DMS114 treated with DMSO at 0.1 percent for 48 hours (cell line): ENCODE results near the gene VCAN.
A peak's percentile ranks its signal among the peaks of the same experiment; 100 is the strongest.

Experiments
- DNase-seq: peaks from one replicate; lab custom pipeline; 2025; ENCODE audit not compliant: unreplicated experiment; lab: John Stamatoyannopoulos, UW

VCAN gene

DNA sequence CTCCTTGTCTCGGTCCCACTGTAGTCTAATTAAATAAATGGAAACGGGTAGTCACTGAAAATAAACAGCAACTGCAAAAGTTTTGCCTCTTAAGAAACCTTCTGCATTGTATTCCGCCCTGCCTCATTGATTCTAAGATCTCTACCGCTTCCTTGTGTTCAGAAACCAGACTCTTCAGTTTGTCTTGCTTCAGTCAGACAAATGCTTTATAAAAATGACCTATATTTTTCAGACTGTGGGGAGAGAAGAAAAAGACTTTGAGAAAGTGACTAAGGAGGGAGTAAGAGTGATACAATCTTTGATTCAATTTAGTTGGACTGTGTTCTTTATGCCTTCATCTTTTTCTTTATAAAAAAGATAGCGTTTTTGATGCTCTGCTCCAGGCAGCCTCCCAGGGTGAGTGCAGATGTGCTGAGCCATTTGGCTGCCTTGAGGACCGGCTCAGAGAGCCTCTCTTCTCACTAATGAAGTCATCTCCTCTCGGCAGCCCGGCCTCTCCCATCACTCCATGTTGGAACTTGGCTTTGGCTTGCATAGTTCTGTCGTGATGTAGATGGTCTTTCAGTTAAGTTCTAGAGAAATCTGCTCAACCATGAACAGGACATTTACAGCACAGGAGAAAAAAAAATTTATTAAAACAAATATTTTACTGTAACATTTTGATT is 4.0 kb upstream of the VCAN start:
- DNase-seq: no peak

GRCh38 chr5:83469075-83469474 is 2.5 kb upstream of the VCAN start:
- no peak for DNase-seq

GRCh38 chr5:83470526-83471404 is 779 bp upstream of the VCAN start:
- DNase-seq: no peak

GRCh38 chr5:83472213-83472507 is 616 bp downstream of the VCAN start:
- DNase-seq: no peak

- peak; percentile 8 for DNase-seq
Observed at GRCh38 chr5:83472508-83473345, 1.2 kb downstream of the VCAN start.

GRCh38 chr5:83473346-83474160 is 2.0 kb downstream of the VCAN start:
- DNase-seq: peak; percentile 77

DNA sequence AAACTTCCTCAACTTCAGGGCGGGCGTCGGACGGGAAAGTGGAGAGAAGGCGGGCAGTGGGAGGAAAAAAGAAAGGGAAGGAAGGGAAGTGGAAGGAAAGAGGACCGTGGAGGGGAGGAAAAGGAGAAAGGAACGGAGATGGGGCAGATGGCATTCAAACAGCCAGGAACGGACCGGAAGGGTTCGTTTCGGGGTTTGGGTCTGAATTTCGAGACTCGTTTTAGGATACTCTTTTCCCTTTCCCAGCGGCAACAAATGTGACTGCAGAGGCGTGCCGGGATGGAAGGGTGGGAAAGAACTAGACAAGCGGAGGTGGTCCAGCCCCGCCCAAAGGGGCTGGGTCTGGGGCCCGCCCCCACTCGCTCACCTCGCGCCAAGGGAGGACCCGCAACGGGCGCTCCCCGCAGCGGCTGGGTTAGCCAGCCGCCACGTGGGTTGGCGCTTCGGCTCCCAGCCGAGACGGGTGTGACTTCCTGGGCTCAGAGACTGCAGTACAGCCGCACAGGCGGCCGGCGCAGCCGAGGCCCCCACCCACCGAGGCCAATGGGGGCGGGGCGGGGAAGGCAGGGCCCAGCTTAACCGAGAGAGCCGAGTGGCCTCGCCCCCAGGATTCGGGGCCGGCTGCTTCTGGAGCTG is 2.7 kb downstream of the VCAN start:
- DNase-seq: peak; percentile 49

- DNase-seq: no peak
Observed at GRCh38 chr5:83474991-83475390, 3.4 kb downstream of the VCAN start.

DNA sequence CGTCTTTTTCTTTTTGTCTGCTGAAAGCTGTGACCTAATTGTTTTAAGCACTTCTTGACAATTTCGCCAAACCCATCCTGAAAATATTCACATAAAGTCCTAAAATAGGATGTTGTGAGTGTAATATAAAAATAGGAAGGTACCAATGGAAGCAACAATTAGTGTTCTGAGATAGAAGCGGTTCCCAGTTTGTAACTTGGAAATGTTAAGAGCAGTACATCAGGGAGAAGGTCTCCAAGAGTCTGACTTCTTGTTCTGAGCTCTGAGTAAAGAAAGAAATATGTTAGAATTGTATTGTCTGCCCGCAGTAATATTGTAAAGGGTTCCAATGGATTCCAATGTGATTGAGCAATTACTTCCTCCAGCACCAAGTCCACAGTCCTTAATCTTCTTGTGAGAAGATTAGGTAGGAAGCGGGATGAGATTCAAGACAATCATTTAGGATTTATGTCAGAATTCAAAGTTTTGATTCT is 3.9 kb downstream of the VCAN start:
- no peak for DNase-seq

DNA sequence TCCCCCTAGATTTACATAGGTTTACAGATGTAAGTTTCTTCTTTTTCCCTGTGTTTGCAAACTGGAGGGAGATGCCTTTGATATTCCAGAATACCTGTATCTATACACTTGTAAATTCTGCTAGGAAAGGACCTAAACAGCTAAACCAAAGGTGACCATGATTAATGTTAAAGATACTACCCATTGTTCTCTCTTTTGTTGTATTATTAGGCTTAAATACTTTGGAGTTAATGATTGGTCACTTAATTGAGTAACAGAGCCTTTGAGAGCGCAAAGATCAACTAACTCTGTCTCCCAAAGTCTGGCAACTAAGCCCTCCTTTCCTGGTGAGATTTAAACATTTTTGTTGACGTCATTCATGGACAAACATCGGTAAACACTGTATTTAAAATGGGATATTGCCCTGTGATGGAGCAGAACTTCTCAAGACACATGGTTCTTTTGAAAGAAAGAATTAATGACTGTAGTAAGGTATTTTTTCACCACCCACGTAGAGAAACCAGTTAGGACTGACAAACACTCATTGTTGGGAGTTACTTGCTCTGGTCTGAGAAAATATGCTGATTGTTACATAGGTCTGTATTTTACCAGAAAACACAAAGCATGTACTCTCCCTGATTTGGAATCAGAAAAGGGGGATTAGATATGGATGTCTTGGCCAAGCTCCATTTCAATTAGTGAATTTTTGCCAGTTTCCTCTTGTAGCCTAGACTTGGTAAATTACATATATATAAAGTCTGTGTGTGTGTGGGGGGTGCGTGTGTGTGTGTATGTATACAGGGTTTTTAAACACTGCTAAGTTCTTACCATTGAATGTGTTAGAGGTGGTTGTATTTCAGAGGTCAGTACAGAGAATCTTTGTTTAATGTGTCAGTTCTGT is 4.6 kb downstream of the VCAN start:
- DNase-seq: no peak

GRCh38 chr5:83482961-83483360 is 11.4 kb downstream of the VCAN start:
- no peak for DNase-seq

DNA sequence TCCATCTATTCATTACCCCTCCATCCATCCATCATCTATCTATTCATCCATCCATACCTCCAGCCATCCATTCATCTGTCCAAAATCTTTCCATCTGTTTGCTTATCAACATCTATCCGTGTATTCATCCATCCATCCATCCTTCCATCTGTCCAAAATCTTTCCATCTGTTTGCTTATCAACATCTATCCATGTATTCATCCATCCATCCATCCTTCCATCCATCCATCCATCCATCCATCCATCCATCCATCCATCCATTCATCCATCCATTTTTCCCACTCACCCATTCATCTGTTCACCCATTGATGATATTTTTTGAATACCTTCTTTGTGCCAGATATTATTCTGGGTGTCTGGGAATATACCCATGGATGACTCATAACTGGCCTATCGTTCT is 12.8 kb downstream of the VCAN start:
- DNase-seq: no peak

DNA sequence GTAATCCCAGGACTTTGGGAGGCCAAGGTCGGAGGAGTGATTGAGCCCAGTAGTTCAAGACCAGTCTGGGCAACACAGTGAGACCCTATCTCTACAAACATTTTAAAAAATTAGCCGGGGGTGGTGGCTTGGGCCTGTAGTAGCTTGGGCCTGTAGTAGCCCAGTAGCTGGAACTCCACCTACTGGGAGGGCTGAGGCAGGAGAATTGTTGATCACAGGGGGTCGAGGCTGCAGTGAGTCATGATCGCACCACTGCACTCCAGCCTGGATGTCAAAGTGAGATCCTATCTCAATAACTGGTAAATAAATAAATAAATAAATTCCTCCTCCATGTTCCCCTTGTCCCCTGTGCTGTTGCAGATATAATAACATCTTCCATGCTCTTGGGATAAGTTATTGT is 14.3 kb downstream of the VCAN start:
- no peak for DNase-seq

- DNase-seq: no peak
Observed at GRCh38 chr5:83487155-83487554, 15.6 kb downstream of the VCAN start.

DNA sequence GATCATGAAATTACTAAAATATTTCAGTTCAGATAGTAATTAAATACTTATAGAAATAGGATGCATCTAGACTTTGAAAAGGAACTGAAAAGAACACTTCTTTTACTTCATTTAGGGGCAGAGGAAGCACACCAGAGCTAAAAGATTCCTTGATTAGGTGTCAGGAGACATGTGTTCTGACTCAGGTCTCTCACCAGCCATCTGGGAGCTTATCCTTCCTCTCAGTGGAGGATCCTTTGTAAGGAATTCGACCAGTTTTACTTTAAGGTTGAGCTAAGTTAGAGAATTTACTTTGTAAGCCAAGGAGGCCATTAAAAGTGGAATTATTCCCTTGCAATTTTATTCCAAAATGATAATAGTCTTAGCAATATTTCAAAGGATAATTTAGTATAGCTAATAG is 16.7 kb downstream of the VCAN start:
- no peak for DNase-seq

GRCh38 chr5:83488821-83489220 is 17.3 kb downstream of the VCAN start:
- no peak for DNase-seq

GRCh38 chr5:83490203-83490602 is 18.7 kb downstream of the VCAN start:
- DNase-seq: no peak

DNA sequence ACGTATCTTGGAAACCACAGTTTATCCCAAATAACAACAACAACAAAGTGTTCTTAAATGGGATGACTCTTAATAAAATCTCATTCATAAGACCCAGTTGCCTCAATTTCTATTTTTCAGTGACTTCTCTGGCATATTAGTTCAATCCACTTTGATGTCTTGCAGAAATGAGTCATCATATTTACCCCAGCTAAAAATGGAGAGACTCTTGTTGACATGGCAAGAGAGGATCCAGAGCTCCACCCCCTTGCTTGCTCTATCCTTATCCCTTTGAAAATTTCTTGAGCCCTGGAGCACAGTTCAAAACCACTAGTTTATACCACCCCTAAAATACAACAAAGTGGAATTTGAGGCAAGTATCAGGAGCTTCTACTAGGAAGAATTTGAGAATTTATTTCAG is 20.8 kb downstream of the VCAN start:
- no peak for DNase-seq

DNA sequence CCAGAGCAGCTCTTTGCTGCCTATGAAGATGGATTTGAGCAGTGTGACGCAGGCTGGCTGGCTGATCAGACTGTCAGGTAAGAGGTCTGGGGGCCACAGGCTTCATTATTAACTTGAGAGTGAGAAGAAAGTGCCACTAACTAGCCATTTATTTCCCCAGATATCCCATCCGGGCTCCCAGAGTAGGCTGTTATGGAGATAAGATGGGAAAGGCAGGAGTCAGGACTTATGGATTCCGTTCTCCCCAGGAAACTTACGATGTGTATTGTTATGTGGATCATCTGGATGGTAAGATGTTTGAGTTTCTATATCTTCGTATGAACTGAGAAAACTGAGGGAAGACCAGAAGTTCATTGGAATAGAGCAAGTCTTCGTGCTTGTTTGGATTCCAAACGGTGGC is 22.1 kb downstream of the VCAN start:
- no peak for DNase-seq
